Calu3 (cell line): Measurements from ENCODE around the gene TECTA. TPM values are rescaled to one million over a fixed set of nuclear protein-coding genes. Genes with fewer than 3 reads are reported as not detected.

Source experiments
- BruUV-seq: library from RNA; stranded (reverse); fragments of 400-500 nt; replicated peaks from 2 replicates; lab custom pipeline; 2021; lab: Mats Ljungman, UMichigan
- CTCF ChIA-PET: fragments of 300-600 bp; sonication (Branson Sonifier 250); formaldehyde crosslinking; loops from one replicate; lab custom pipeline; 2022; ENCODE audit warnings: antibody characterized with exemption; lab: Charles Lee
- DNase-seq: peaks from one replicate; pipeline ENCODE4 v3.0.0; 2022
- H3K27ac Mint-ChIP-seq: one replicate; pipeline ENCODE4 v1.8.0; 2022; ENCODE audit warnings: mixed read lengths; ENCODE audit not compliant: unreplicated experiment
- H3K27me3 Mint-ChIP-seq: one replicate; pipeline ENCODE4 v1.8.0; 2022; ENCODE audit warnings: mixed read lengths; ENCODE audit not compliant: unreplicated experiment
- H3K36me3 Mint-ChIP-seq: one replicate; pipeline ENCODE4 v1.8.0; 2022; ENCODE audit warnings: mild to moderate bottlenecking, moderate library complexity, mixed read lengths; ENCODE audit not compliant: insufficient read depth, unreplicated experiment
- H3K4me1 Mint-ChIP-seq: one replicate; pipeline ENCODE4 v1.8.0; 2022; ENCODE audit warnings: mild to moderate bottlenecking, low read depth, mixed read lengths; ENCODE audit not compliant: unreplicated experiment
- H3K4me3 Mint-ChIP-seq: one replicate; pipeline ENCODE4 v1.8.0; 2022; ENCODE audit warnings: mild to moderate bottlenecking, low read depth, moderate library complexity, mixed read lengths; ENCODE audit not compliant: unreplicated experiment
- H3K9me3 Mint-ChIP-seq: one replicate; pipeline ENCODE4 v1.8.0; 2022; ENCODE audit warnings: low read depth, mixed read lengths; ENCODE audit not compliant: unreplicated experiment
- CTCF ChIP-seq: fragments of 200-600 bp; IDR thresholded peaks from one replicate; pipeline ENCODE4 v1.8.0; 2022; ENCODE audit warnings: antibody characterized with exemption; ENCODE audit not compliant: unreplicated experiment
- intact Hi-C: fragments of 100-400 bp; cut with micrococcal nuclease; formaldehyde crosslinking; loops from one replicate; pipeline ENCODE4 v1.10.0; 2022; ENCODE audit not compliant: unreplicated experiment
- total RNA-seq: library from RNA; stranded (reverse); gene quantifications from 2 replicates; pipeline ENCODE4 v1.2.3, GENCODE V29; 2022

TECTA gene
- total RNA-seq, 1 experiment from 2014 or later, result not detected

GRCh38 chr11:121099885-121100284 is 1.2 kb upstream of the TECTA start:
- Mint-ChIP-seq H3K4me1 (no peaks in the 10 kb centered on the region), H3K9me3 (peaks cover 2% of the 10 kb centered on the region), H3K4me3 (no peak overlapping the region), H3K27ac (no peak overlapping the region), H3K27me3 (no peaks in the 10 kb centered on the region), H3K36me3 (no peaks in the 10 kb centered on the region)
- no peak for DNase-seq
- TF ChIP-seq CTCF, result no peak
- BruUV-seq, result no TSS peak
- CTCF ChIA-PET, result no interaction called here
- intact Hi-C loops, result no loop called here

- CTCF ChIA-PET, result no interaction called here
- no peak overlapping the region for H3K27ac Mint-ChIP-seq
- no TSS peak for BruUV-seq
- H3K27me3 Mint-ChIP-seq, result peaks cover 14% of the 10 kb centered on the region
- H3K9me3 Mint-ChIP-seq, result no peaks in the 10 kb centered on the region
- no peaks in the 10 kb centered on the region for H3K36me3 Mint-ChIP-seq
- intact Hi-C loops, result no loop called here
- H3K4me1 Mint-ChIP-seq, result no peaks in the 10 kb centered on the region
- DNase-seq, result no peak
- no peak for TF ChIP-seq CTCF
- H3K4me3 Mint-ChIP-seq, result no peak overlapping the region
Measured at GRCh38 chr11:121104312-121104762, 3.3 kb downstream of the TECTA start.

GRCh38 chr11:121105063-121105480 is 4.0 kb downstream of the TECTA start:
- Mint-ChIP-seq H3K9me3 (no peaks in the 10 kb centered on the region), H3K27me3 (peaks cover 21% of the 10 kb centered on the region), H3K27ac (no peak overlapping the region), H3K4me3 (no peak overlapping the region), H3K36me3 (no peaks in the 10 kb centered on the region), H3K4me1 (no peaks in the 10 kb centered on the region)
- BruUV-seq, result no TSS peak
- CTCF ChIA-PET, result no interaction called here
- intact Hi-C loops, result no loop called here
- no peak for DNase-seq
- TF ChIP-seq CTCF, result no peak

GRCh38 chr11:121105481-121106195 is 4.6 kb downstream of the TECTA start:
- TF ChIP-seq CTCF, result no peak
- CTCF ChIA-PET, result no interaction called here
- intact Hi-C loops, result no loop called here

More at GRCh38 chr11:121105481-121106195, 4.6 kb downstream of the TECTA start:
- no peaks in the 10 kb centered on the region for H3K9me3 Mint-ChIP-seq
- no peak overlapping the region for H3K4me3 Mint-ChIP-seq
- H3K27ac Mint-ChIP-seq, result no peak overlapping the region
- peaks cover 27% of the 10 kb centered on the region for H3K27me3 Mint-ChIP-seq
- no TSS peak for BruUV-seq
- H3K4me1 Mint-ChIP-seq, result no peaks in the 10 kb centered on the region
- H3K36me3 Mint-ChIP-seq, result no peaks in the 10 kb centered on the region
- no peak for DNase-seq
